ENCODE measurements around the gene TTN. TPM values are rescaled to one million over a fixed set of nuclear protein-coding genes. Genes with fewer than 3 reads are reported as not detected.

Gene TTN
- polyA plus RNA-seq, 3 donors, result under 0.01 to 0.12 (median 0.08) TPM

- Histone ChIP-seq H4K20me1 (ENCODE audit: insufficient read depth, low read length) (no peaks in the 10 kb centered on the region), H2AFZ (ENCODE audit: insufficient read depth, low read depth, low read length, poor library complexity, severe bottlenecking) (peak overlapping the region; percentile 75), H3K27me3 (ENCODE audit: control insufficient read depth in 2 of 2, insufficient read depth in 2 of 2, low read length in 2 of 2) (no peaks in the 10 kb centered on the region), H3K4me1 (ENCODE audit: control insufficient read depth in 1 of 2, insufficient read depth in 2 of 2, low read length in 2 of 2) (peaks cover 12 to 16% of the 10 kb centered on the region in 2 donors), H3K4me3 (replicated peaks in 1 of 3; ENCODE audit: low read depth in 2 of 3, low read length in 3 of 3) (peak overlapping the region; percentile 68 to 95 (median 83)), H3K79me2 (ENCODE audit: insufficient read depth, low read length) (peaks cover 47% of the 10 kb centered on the region), H3K9ac (ENCODE audit: insufficient read depth, low read length, poor library complexity, severe bottlenecking) (peak overlapping the region; percentile 76), H3K9me3 (replicated peaks in 1 of 2; ENCODE audit: control insufficient read depth in 1 of 2, insufficient read depth in 1 of 2, low read length in 2 of 2) (no peaks in the 10 kb centered on the region), H3K36me3 (replicated peaks in 1 of 2; ENCODE audit: control insufficient read depth in 1 of 2, insufficient read depth in 2 of 2, low read length in 2 of 2) (peaks cover 3 to 10% of the 10 kb centered on the region in 2 donors), H3K27ac (ENCODE audit: low read depth in 1 of 2, low read length in 2 of 2) (peak overlapping the region; percentile 68 to 90), H3K4me2 (replicated peaks; ENCODE audit: extremely low read depth, low read length, poor library complexity, severe bottlenecking) (peak overlapping the region; percentile 81)
- Mint-ChIP-seq H3K4me3 (peak overlapping the region; percentile 89 to 97), H3K27ac (peak overlapping the region; percentile 87 to 96 (median 93)), H3K36me3 (peaks cover 5 to 16% of the 10 kb centered on the region in 2 donors), H3K4me1 (peaks cover 38% of the 10 kb centered on the region), H3K9me3 (peaks cover 0 to 12% (median 6%) of the 10 kb centered on the region in 7 donors), H3K27me3 (ENCODE audit: low read depth in 3 of 3) (no peaks in the 10 kb centered on the region)
- intact Hi-C loops (cut with micrococcal nuclease), result loop anchor here in 1 of 2 donors (5.0 kb wide), 1 partner anchor 41 kb away; the partner anchor contains the start of gene PLEKHA3
- 21% methylated on average over 2 of the region's 8 CpGs for WGBS (ENCODE audit: insufficient coverage)
- DNase-seq, result no peak
- TF ChIP-seq CTCF (IDR thresholded peaks at IDR 0.05), result no peak
Measured at GRCh38 chr2:178523596-178524134, 283.6 kb downstream of the TTN start.

- H4K20me1 ChIP-seq (ENCODE audit: insufficient read depth, low read length), result no peaks in the 10 kb centered on the region
- intact Hi-C loops (cut with micrococcal nuclease), result loop anchor here in 1 of 2 donors (5.0 kb wide), 1 partner anchor 41 kb away; the partner anchor contains the start of gene PLEKHA3
- Mint-ChIP-seq H3K36me3 (peaks cover 10 to 22% of the 10 kb centered on the region in 2 donors), H3K4me1 (peaks cover 33% of the 10 kb centered on the region), H3K27ac (peak overlapping the region; percentile 87 to 96 (median 93)), H3K9me3 (peaks cover 0 to 12% (median 5%) of the 10 kb centered on the region in 7 donors), H3K4me3 (peak overlapping the region; percentile 89 to 97), H3K27me3 (ENCODE audit: low read depth in 3 of 3) (no peaks in the 10 kb centered on the region)
- H3K4me3 ChIP-seq (replicated peaks in 1 of 3; ENCODE audit: low read depth in 2 of 3, low read length in 3 of 3), result peak overlapping the region; percentile 68 to 95 (median 83)
- H3K36me3 ChIP-seq (replicated peaks in 1 of 2; ENCODE audit: control insufficient read depth in 1 of 2, insufficient read depth in 2 of 2, low read length in 2 of 2), result peaks cover 7 to 16% of the 10 kb centered on the region in 2 donors
- peaks cover 9 to 14% of the 10 kb centered on the region in 2 donors for H3K4me1 ChIP-seq (ENCODE audit: control insufficient read depth in 1 of 2, insufficient read depth in 2 of 2, low read length in 2 of 2)
- H3K9me3 ChIP-seq (replicated peaks in 1 of 2; ENCODE audit: control insufficient read depth in 1 of 2, insufficient read depth in 1 of 2, low read length in 2 of 2), result no peaks in the 10 kb centered on the region
- DNase-seq, result peak; percentile 82 to 90 (median 86)
- H3K27me3 ChIP-seq (ENCODE audit: control insufficient read depth in 2 of 2, insufficient read depth in 2 of 2, low read length in 2 of 2), result no peaks in the 10 kb centered on the region
- peak overlapping the region; percentile 76 for H3K9ac ChIP-seq (ENCODE audit: insufficient read depth, low read length, poor library complexity, severe bottlenecking)
- H3K27ac ChIP-seq (ENCODE audit: low read depth in 1 of 2, low read length in 2 of 2), result peak overlapping the region; percentile 68 to 90
- peak overlapping the region; percentile 81 for H3K4me2 ChIP-seq (replicated peaks; ENCODE audit: extremely low read depth, low read length, poor library complexity, severe bottlenecking)
- H3K79me2 ChIP-seq (ENCODE audit: insufficient read depth, low read length), result peaks cover 41% of the 10 kb centered on the region
- TF ChIP-seq CTCF (IDR thresholded peaks at IDR 0.05), result peak; percentile 81
- 30% methylated on average over 16 of the region's 25 CpGs for WGBS (ENCODE audit: insufficient coverage)
- peak overlapping the region; percentile 75 for H2AFZ ChIP-seq (ENCODE audit: insufficient read depth, low read depth, low read length, poor library complexity, severe bottlenecking)
Measured at GRCh38 chr2:178522950-178523595, 284.1 kb downstream of the TTN start.

Data from CD14-positive monocyte (primary cell).